ENCODE measurements around the gene VAV3.

GRCh38 chr1:107604825-107605224 lies 360.2 kb downstream of the VAV3 start:
- TF ChIP-seq CTCF (IDR thresholded peaks at IDR 0.05) (no peak), MXD4 (CRISPR knock-in tag; IDR thresholded peaks at IDR 0.05; ENCODE audit: borderline replicate concordance) (no peak), MAX (CRISPR knock-in tag; IDR thresholded peaks at IDR 0.05) (no peak), ARID4B (CRISPR knock-in tag; IDR thresholded peaks at IDR 0.05; ENCODE audit: borderline replicate concordance) (no peak), ATF3 (CRISPR knock-in tag; conservative IDR thresholded peaks at IDR 0.05) (no peak), ZNF396 (CRISPR knock-in tag; IDR thresholded peaks at IDR 0.05; ENCODE audit: borderline replicate concordance) (no peak), ZNF281 (CRISPR knock-in tag; IDR thresholded peaks at IDR 0.05) (no peak), CREB1 (CRISPR knock-in tag; IDR thresholded peaks at IDR 0.05) (no peak), SMAD3 (CRISPR knock-in tag; IDR thresholded peaks at IDR 0.05; ENCODE audit: borderline replicate concordance) (no peak), RELA (CRISPR knock-in tag; IDR thresholded peaks at IDR 0.05; ENCODE audit: borderline replicate concordance) (no peak), ESRRA (CRISPR knock-in tag; IDR thresholded peaks at IDR 0.05; ENCODE audit: borderline replicate concordance) (no peak), E2F4 (CRISPR knock-in tag; IDR thresholded peaks at IDR 0.05; ENCODE audit: borderline replicate concordance, low read depth) (no peak)

All from WTC11 (cell line).